GM23338 (cell line): ENCODE results near the gene AMBRA1. TPM values are rescaled to one million over a fixed set of nuclear protein-coding genes. Genes with fewer than 3 reads are reported as not detected.

Source experiments
- ATAC-seq: fragments of 200-7000 bp; cut with Tn5 transposase; 3 replicates; pipeline ENCODE4 v1.9.1; 2020
- DNase-seq: peaks from one replicate; pipeline ENCODE4 v3.0.0-alpha.2; 2015; ENCODE audit warnings: low spot score
- H2AFZ ChIP-seq: fragments of 200-600 bp; sonication (generic); 2 replicates; pipeline ENCODE4 v1.8.0; 2016; ENCODE audit warnings: antibody characterized with exemption, mild to moderate bottlenecking, moderate library complexity
- H3F3A ChIP-seq: fragments of 200-600 bp; sonication (generic); replicated peaks from 2 replicates; pipeline ENCODE4 v1.8.0; 2017; ENCODE audit warnings: antibody characterized with exemption, mixed run types, low read depth
- H3K27ac ChIP-seq: fragments of 200-600 bp; sonication (generic); 2 replicates; pipeline ENCODE4 v1.6.1; 2016; ENCODE audit warnings: low read depth
- H3K27me3 ChIP-seq: fragments of 200-600 bp; sonication (generic); 2 replicates; pipeline ENCODE4 v1.8.0; 2016; ENCODE audit warnings: mild to moderate bottlenecking, mixed run types, moderate library complexity; ENCODE audit not compliant: insufficient read depth
- H3K36me3 ChIP-seq: fragments of 200-600 bp; sonication (generic); 2 replicates; pipeline ENCODE4 v1.8.0; 2016; ENCODE audit warnings: mild to moderate bottlenecking; ENCODE audit not compliant: insufficient read depth
- H3K4me1 ChIP-seq: fragments of 200-600 bp; sonication (generic); 2 replicates; pipeline ENCODE4 v1.8.0; 2016; ENCODE audit warnings: mild to moderate bottlenecking, moderate library complexity; ENCODE audit not compliant: insufficient read depth
- H3K4me2 ChIP-seq: fragments of 200-600 bp; sonication (generic); 2 replicates; pipeline ENCODE4 v1.7.1; 2017; ENCODE audit warnings: mixed run types
- H3K4me3 ChIP-seq: fragments of 200-600 bp; sonication (generic); 2 replicates; pipeline ENCODE4 v1.6.1; 2016; ENCODE audit warnings: mixed run types
- H3K79me2 ChIP-seq: fragments of 200-600 bp; sonication (generic); replicated peaks from 2 replicates; pipeline ENCODE4 v1.8.0; 2017; ENCODE audit warnings: mild to moderate bottlenecking; ENCODE audit not compliant: insufficient read depth
- H3K9me2 ChIP-seq: fragments of 200-600 bp; sonication (generic); 2 replicates; pipeline ENCODE4 v1.8.0; 2017; ENCODE audit not compliant: insufficient read depth
- H4K20me1 ChIP-seq: fragments of 200-600 bp; sonication (generic); replicated peaks from 2 replicates; pipeline ENCODE4 v1.8.0; 2017; ENCODE audit warnings: mild to moderate bottlenecking; ENCODE audit not compliant: insufficient read depth
- H3K27ac Mint-ChIP-seq: 2 replicates; pipeline ENCODE4 v1.8.0; 2020; ENCODE audit warnings: inconsistent platforms, mild to moderate bottlenecking, moderate library complexity, mixed read lengths
- H3K27me3 Mint-ChIP-seq: 3 replicates; pipeline ENCODE4 v1.8.0; 2022; ENCODE audit warnings: low read depth, mild to moderate bottlenecking, moderate library complexity, mixed read lengths, inconsistent platforms; ENCODE audit not compliant: insufficient read depth, poor library complexity
- H3K36me3 Mint-ChIP-seq: 3 replicates; pipeline ENCODE4 v1.8.0; 2021; ENCODE audit warnings: low read depth, mild to moderate bottlenecking, inconsistent platforms, moderate library complexity, mixed read lengths
- H3K4me1 Mint-ChIP-seq: 3 replicates; pipeline ENCODE4 v1.8.0; 2020; ENCODE audit warnings: mild to moderate bottlenecking, inconsistent platforms, mixed read lengths
- H3K4me3 Mint-ChIP-seq: 3 replicates; pipeline ENCODE4 v1.8.0; 2021; ENCODE audit warnings: moderate library complexity, mild to moderate bottlenecking, inconsistent platforms, mixed read lengths
- H3K9me3 Mint-ChIP-seq: 3 replicates; pipeline ENCODE4 v1.8.0; 2020; ENCODE audit warnings: moderate library complexity, mild to moderate bottlenecking, inconsistent platforms, mixed read lengths
- CREB1 ChIP-seq: fragments of 250-450 bp; sonication (Bioruptor Pico); IDR thresholded peaks from 2 replicates; pipeline ENCODE4 v1.5.0; 2020; ENCODE audit warnings: low read depth, mild to moderate bottlenecking, moderate library complexity
- JUNB ChIP-seq: IDR thresholded peaks from one replicate; pipeline ENCODE4 v1.6.1; 2016; ENCODE audit warnings: antibody characterized with exemption; ENCODE audit not compliant: unreplicated experiment
- NANOG ChIP-seq: IDR thresholded peaks from 2 replicates; pipeline ENCODE4 v1.6.1; 2016; ENCODE audit warnings: antibody characterized with exemption, borderline replicate concordance
- POLR2AphosphoS5 ChIP-seq: IDR thresholded peaks from 2 replicates; pipeline ENCODE4 v1.6.1; 2016; ENCODE audit warnings: antibody characterized with exemption, low read depth
- REST ChIP-seq: IDR thresholded peaks from one replicate; pipeline ENCODE4 v1.6.1; 2018; ENCODE audit warnings: antibody characterized with exemption; ENCODE audit not compliant: unreplicated experiment
- STAT1 ChIP-seq: IDR thresholded peaks from one replicate; pipeline ENCODE4 v1.6.1; 2016; ENCODE audit warnings: antibody characterized with exemption; ENCODE audit not compliant: unreplicated experiment
- ZNF114 ChIP-seq: fragments of 250-450 bp; sonication (Bioruptor Pico); IDR thresholded peaks from 2 replicates; pipeline ENCODE4 v1.5.0; 2020; ENCODE audit warnings: mild to moderate bottlenecking, moderate library complexity
- ZNF331 ChIP-seq: fragments of 250-450 bp; sonication (Bioruptor Pico); IDR thresholded peaks from 2 replicates; pipeline ENCODE4 v1.5.0; 2020; ENCODE audit warnings: low read depth, mild to moderate bottlenecking, moderate library complexity
- polyA plus RNA-seq: library from polyadenylated mRNA; unstranded; fragments of >200 nt; fragmentation: Nextera tagmentation; extraction: Ambion mirVana; gene quantifications from 2 replicates; pipeline ENCODE4 v1.2.1, GENCODE V29; 2016
- total RNA-seq: library from RNA; depleted of rRNA; stranded (reverse); fragments of >200 nt; shearing (Covaris generic); gene quantifications from 2 replicates; pipeline ENCODE4 v1.2.3, GENCODE V29; 2014
- TF ChIP-seq, protein P1 (sequence below): fragments of 250-450 bp; sonication (Bioruptor Pico); IDR thresholded peaks from 2 replicates; pipeline ENCODE4 v1.5.0; 2020; ENCODE audit warnings: mild to moderate bottlenecking, moderate library complexity

Gene AMBRA1
- total and polyA plus RNA-seq, 2 experiments from 2014 or later: 8.3 to 34.8 TPM

DNA sequence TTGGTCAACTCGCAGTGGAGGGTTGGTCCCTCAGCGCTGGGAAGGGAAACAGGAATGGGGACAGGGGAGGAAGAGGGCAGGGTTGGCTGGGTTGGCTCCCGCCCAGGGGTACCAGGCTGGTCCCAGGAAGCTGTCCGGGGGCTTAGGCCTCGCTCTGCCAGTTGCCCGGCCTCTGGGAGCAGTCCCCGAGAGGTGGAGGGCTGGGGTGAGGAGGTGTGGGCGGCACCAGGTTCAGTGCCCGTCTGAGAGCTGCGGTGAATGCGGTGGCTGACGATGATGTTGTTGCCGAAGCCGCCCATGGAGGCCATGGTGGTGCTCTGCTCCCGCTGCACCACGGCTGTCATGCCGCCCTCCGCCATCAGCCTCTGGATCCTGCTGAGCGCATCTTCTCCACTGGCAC lies 196.3 kb downstream of the AMBRA1 start:
- Histone ChIP-seq H3K79me2 (no peaks in the 10 kb centered on the region), H3K4me1 (no peaks in the 10 kb centered on the region; the same call in 1 of the 2 replicates), H3K4me3 (no peak overlapping the region), H3K36me3 (no peaks in the 10 kb centered on the region), H4K20me1 (no peaks in the 10 kb centered on the region; the same call in 1 of the 2 replicates), H3F3A (peaks cover 8% of the 10 kb centered on the region; the same call in 1 of the 2 replicates), H3K27ac (no peak overlapping the region), H3K4me2 (no peak overlapping the region), H2AFZ (no peak overlapping the region), H3K27me3 (peaks cover 18% of the 10 kb centered on the region), H3K9me2 (no peaks in the 10 kb centered on the region)
- H3K4me1 Mint-ChIP-seq: peaks cover 10% of the 10 kb centered on the region
- H3K9me3 Mint-ChIP-seq: no peaks in the 10 kb centered on the region
- ATAC-seq (no peak), DNase-seq (no peak)
- peaks cover 10% of the 10 kb centered on the region; the same call in 2 of the 3 replicates for H3K36me3 Mint-ChIP-seq
- H3K4me3 Mint-ChIP-seq: no peak overlapping the region
- peaks cover 21% of the 10 kb centered on the region for H3K27me3 Mint-ChIP-seq
- H3K27ac Mint-ChIP-seq: no peak overlapping the region; the same call in 1 of the 2 replicates
- TF ChIP-seq STAT1: no peak
- TF ChIP-seq CREB1 (CRISPR knock-in tag): no peak
- no peak for TF ChIP-seq POLR2AphosphoS5
- no peak for TF ChIP-seq REST
- no peak for TF ChIP-seq JUNB
- no peak for TF ChIP-seq NANOG
- no peak for TF ChIP-seq ZNF331 (CRISPR knock-in tag)
- TF ChIP-seq ZNF114 (CRISPR knock-in tag): no peak

DNA sequence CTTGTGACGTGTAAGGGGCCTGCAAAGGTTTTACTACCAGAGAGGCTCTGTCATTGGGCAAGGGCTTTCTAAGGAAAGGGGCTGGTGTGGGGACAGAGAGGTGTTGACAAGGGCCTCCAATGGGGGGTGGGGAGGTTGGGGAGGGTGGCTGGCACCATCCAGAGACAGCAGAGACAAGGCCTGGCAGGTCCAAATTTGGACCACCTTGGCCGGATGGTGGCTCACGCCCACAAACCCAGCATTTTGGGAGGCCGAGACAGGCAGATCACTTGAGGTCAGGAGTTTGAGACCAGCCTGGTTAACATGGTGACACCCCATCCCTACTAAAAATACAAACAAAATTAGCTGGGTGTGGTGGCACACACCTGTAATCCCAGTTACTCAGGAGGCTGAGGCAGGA lies 200.1 kb downstream of the AMBRA1 start:
- Histone ChIP-seq H3F3A (peaks cover 14% of the 10 kb centered on the region), H3K4me1 (peaks cover 15% of the 10 kb centered on the region), H4K20me1 (peaks cover 3% of the 10 kb centered on the region), H2AFZ (no peak overlapping the region), H3K27me3 (peaks cover 45% of the 10 kb centered on the region), H3K79me2 (no peaks in the 10 kb centered on the region), H3K36me3 (no peaks in the 10 kb centered on the region), H3K4me2 (peak overlapping the region; percentile 88), H3K4me3 (no peak overlapping the region), H3K27ac (no peak overlapping the region), H3K9me2 (no peaks in the 10 kb centered on the region)
- ATAC-seq: no peak
- Mint-ChIP-seq H3K4me1 (peaks cover 17% of the 10 kb centered on the region), H3K4me3 (peak overlapping the region; percentile 78), H3K36me3 (peaks cover 9% of the 10 kb centered on the region; the same call in 2 of the 3 replicates), H3K9me3 (no peaks in the 10 kb centered on the region), H3K27ac (no peak overlapping the region), H3K27me3 (peaks cover 39% of the 10 kb centered on the region)
- no peak for DNase-seq
- no peak for TF ChIP-seq NANOG
- TF ChIP-seq POLR2AphosphoS5: no peak
- TF ChIP-seq, protein P1, sequence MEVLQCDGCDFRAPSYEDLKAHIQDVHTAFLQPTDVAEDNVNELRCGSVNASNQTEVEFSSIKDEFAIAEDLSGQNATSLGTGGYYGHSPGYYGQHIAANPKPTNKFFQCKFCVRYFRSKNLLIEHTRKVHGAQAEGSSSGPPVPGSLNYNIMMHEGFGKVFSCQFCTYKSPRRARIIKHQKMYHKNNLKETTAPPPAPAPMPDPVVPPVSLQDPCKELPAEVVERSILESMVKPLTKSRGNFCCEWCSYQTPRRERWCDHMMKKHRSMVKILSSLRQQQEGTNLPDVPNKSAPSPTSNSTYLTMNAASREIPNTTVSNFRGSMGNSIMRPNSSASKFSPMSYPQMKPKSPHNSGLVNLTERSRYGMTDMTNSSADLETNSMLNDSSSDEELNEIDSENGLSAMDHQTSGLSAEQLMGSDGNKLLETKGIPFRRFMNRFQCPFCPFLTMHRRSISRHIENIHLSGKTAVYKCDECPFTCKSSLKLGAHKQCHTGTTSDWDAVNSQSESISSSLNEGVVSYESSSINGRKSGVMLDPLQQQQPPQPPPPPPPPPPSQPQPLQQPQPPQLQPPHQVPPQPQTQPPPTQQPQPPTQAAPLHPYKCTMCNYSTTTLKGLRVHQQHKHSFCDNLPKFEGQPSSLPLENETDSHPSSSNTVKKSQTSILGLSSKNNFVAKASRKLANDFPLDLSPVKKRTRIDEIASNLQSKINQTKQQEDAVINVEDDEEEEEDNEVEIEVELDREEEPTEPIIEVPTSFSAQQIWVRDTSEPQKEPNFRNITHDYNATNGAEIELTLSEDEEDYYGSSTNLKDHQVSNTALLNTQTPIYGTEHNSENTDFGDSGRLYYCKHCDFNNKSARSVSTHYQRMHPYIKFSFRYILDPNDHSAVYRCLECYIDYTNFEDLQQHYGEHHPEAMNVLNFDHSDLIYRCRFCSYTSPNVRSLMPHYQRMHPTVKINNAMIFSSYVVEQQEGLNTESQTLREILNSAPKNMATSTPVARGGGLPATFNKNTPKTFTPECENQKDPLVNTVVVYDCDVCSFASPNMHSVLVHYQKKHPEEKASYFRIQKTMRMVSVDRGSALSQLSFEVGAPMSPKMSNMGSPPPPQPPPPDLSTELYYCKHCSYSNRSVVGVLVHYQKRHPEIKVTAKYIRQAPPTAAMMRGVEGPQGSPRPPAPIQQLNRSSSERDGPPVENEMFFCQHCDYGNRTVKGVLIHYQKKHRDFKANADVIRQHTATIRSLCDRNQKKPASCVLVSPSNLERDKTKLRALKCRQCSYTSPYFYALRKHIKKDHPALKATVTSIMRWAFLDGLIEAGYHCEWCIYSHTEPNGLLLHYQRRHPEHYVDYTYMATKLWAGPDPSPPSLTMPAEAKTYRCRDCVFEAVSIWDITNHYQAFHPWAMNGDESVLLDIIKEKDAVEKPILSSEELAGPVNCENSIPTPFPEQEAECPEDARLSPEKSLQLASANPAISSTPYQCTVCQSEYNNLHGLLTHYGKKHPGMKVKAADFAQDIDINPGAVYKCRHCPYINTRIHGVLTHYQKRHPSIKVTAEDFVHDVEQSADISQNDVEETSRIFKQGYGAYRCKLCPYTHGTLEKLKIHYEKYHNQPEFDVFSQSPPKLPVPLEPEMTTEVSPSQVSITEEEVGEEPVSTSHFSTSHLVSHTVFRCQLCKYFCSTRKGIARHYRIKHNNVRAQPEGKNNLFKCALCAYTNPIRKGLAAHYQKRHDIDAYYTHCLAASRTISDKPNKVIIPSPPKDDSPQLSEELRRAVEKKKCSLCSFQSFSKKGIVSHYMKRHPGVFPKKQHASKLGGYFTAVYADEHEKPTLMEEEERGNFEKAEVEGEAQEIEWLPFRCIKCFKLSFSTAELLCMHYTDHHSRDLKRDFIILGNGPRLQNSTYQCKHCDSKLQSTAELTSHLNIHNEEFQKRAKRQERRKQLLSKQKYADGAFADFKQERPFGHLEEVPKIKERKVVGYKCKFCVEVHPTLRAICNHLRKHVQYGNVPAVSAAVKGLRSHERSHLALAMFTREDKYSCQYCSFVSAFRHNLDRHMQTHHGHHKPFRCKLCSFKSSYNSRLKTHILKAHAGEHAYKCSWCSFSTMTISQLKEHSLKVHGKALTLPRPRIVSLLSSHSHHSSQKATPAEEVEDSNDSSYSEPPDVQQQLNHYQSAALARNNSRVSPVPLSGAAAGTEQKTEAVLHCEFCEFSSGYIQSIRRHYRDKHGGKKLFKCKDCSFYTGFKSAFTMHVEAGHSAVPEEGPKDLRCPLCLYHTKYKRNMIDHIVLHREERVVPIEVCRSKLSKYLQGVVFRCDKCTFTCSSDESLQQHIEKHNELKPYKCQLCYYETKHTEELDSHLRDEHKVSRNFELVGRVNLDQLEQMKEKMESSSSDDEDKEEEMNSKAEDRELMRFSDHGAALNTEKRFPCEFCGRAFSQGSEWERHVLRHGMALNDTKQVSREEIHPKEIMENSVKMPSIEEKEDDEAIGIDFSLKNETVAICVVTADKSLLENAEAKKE (CRISPR knock-in tag): no peak
- TF ChIP-seq REST: no peak
